ENCODE data around the gene SPATA21. TPM values are rescaled to one million over a fixed set of nuclear protein-coding genes. Genes with fewer than 3 reads are reported as not detected.

SPATA21 gene
- total and polyA plus RNA-seq, 2 experiments from 2014 or later: 2.6 TPM; not detected in 1

- TF ChIP-seq ETS1 (IDR thresholded peaks at IDR 0.05) (no peak), POLR2AphosphoS5 (IDR thresholded peaks at IDR 0.05; ENCODE audit: low read depth) (no peak), REST (IDR thresholded peaks at IDR 0.05; ENCODE audit: unreplicated experiment) (no peak), ZNF331 (CRISPR knock-in tag; IDR thresholded peaks at IDR 0.05; ENCODE audit: low read depth) (no peak), EZH2phosphoT487 (IDR thresholded peaks at IDR 0.05; ENCODE audit: unreplicated experiment) (no peak), ZNF114 (CRISPR knock-in tag; IDR thresholded peaks at IDR 0.05) (no peak)
- TF ChIP-seq, protein P1, sequence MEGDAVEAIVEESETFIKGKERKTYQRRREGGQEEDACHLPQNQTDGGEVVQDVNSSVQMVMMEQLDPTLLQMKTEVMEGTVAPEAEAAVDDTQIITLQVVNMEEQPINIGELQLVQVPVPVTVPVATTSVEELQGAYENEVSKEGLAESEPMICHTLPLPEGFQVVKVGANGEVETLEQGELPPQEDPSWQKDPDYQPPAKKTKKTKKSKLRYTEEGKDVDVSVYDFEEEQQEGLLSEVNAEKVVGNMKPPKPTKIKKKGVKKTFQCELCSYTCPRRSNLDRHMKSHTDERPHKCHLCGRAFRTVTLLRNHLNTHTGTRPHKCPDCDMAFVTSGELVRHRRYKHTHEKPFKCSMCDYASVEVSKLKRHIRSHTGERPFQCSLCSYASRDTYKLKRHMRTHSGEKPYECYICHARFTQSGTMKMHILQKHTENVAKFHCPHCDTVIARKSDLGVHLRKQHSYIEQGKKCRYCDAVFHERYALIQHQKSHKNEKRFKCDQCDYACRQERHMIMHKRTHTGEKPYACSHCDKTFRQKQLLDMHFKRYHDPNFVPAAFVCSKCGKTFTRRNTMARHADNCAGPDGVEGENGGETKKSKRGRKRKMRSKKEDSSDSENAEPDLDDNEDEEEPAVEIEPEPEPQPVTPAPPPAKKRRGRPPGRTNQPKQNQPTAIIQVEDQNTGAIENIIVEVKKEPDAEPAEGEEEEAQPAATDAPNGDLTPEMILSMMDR (conservative IDR thresholded peaks at IDR 0.05; ENCODE audit: low read depth in 2 of 2): no peak
Measured at GRCh38 chr1:16441282-16441665, 4.0 kb upstream of the SPATA21 start (continued).

DNA sequence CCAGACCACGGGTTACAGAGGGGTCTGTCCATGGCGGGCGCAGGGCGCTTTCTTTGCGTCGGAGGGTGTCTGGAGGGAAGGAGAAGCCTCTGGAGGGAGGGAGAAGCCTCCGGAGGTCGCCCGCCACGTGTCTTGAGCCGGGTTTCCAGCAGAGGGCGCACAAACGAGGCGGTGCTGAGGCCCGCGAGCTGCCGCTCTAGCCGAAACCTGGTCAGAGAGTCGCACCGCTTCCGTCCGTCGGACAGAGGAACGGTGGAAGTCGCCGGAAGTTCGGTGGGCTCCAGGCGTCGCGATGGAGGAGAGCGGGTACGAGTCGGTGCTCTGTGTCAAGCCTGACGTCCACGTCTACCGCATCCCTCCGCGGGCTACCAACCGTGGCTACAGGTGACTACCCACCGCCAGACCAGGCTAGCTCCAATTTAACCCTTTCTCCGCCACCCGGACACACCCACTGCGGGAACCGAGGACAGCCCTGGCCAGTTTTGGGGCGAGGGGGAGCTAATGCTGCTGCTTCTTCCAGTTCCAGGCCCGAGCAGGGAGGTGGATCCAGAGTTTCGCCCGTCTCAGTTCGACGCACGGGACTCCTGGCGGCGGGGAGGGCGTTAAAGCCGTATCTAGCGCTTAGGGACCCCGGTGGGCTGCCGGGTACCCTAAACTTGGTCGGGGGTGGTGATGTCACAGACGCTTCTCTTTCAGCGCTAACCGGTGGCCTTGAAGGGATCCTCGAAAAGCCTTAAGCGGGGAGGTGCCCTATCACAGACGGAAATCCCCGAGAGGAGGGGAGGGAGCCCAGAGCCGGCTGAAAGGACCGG, 3.5 kb upstream of the SPATA21 start, which contains the start of gene NECAP2:
Gene NECAP2 (plus strand): TSS at position 255 of the 812 bp plus-strand sequence. CDS start 38 bp downstream, at position 293.
- peak within 1 kb of the TSS; percentile 95 for H3K4me3 ChIP-seq
- H2AFZ ChIP-seq: peak within 1 kb of the TSS; percentile 98
- H3K36me3 ChIP-seq (ENCODE audit: insufficient read depth): no peaks in the 10 kb centered on the region
- Mint-ChIP-seq H3K9me3 (no peaks in the 10 kb centered on the region), H3K4me3 (peak within 1 kb of the TSS; percentile 95), H3K27me3 (ENCODE audit: insufficient read depth, low read depth, poor library complexity) (peaks cover 14% of the 10 kb centered on the region), H3K4me1 (0 out of 3 replicates have a peak, but pooled peaks cover 7% of the 10 kb centered on the region), H3K27ac (peak within 1 kb of the TSS; percentile 64), H3K36me3 (ENCODE audit: low read depth) (peaks cover 12% of the 10 kb centered on the region)
- peak; percentile 93 for ATAC-seq
- H3K4me2 ChIP-seq: peak within 1 kb of the TSS; percentile 86
- peak; percentile 97 for DNase-seq (ENCODE audit: low spot score)
- H3K4me1 ChIP-seq (ENCODE audit: insufficient read depth): no peaks in the 10 kb centered on the region; the same call in 1 of the 2 replicates
- H3K9me2 ChIP-seq (ENCODE audit: insufficient read depth): no peaks in the 10 kb centered on the region
- peaks cover 10% of the 10 kb centered on the region; the same call in 1 of the 2 replicates for H3K27me3 ChIP-seq (ENCODE audit: insufficient read depth)
- peaks cover 30% of the 10 kb centered on the region; the same call in 1 of the 2 replicates for H4K20me1 ChIP-seq (replicated peaks; ENCODE audit: insufficient read depth)
- H3K27ac ChIP-seq (ENCODE audit: low read depth): peak within 1 kb of the TSS; percentile 81; the same call in 1 of the 2 replicates
- H3F3A ChIP-seq (replicated peaks; ENCODE audit: low read depth): peaks cover 8% of the 10 kb centered on the region
- peaks cover 16% of the 10 kb centered on the region for H3K79me2 ChIP-seq (replicated peaks; ENCODE audit: insufficient read depth)
- TF ChIP-seq, protein P1 (conservative IDR thresholded peaks at IDR 0.05; ENCODE audit: low read depth in 2 of 2): peak; percentile 59 to 91
- TF ChIP-seq CREB1 (CRISPR knock-in tag; IDR thresholded peaks at IDR 0.05; ENCODE audit: low read depth) (peak; percentile 82), REST (IDR thresholded peaks at IDR 0.05; ENCODE audit: unreplicated experiment) (no peak), POLR2AphosphoS5 (IDR thresholded peaks at IDR 0.05; ENCODE audit: low read depth) (peak; percentile 89), EZH2 (IDR thresholded peaks at IDR 0.05; ENCODE audit: low read depth, unreplicated experiment) (no peak), ZNF114 (CRISPR knock-in tag; IDR thresholded peaks at IDR 0.05) (peak; percentile 6; the same call in 1 of the 2 replicates), ETS1 (IDR thresholded peaks at IDR 0.05) (peak; percentile 90)
